AG10803 (cell line): ENCODE measurements around the gene VTN.

Source experiments
- DNase-seq: peaks from one replicate; pipeline ENCODE4 v3.0.0; 2010; ENCODE audit warnings: low read depth
- H3K4me3 ChIP-seq: 2 replicates; pipeline ENCODE4 v1.5.1; 2011; ENCODE audit warnings: mild to moderate bottlenecking, low read length, control low read depth
- TF ChIP-seq, protein P1 (sequence below): conservative IDR thresholded peaks from 2 replicates; pipeline ENCODE4 v1.5.1; 2011; ENCODE audit warnings: mild to moderate bottlenecking, low read length, control low read depth, inconsistent platforms

VTN gene

GRCh38 chr17:28390141-28390540 is 20.0 kb upstream of the VTN start:
- no peak overlapping the region for H3K4me3 ChIP-seq
- TF ChIP-seq, protein P1, sequence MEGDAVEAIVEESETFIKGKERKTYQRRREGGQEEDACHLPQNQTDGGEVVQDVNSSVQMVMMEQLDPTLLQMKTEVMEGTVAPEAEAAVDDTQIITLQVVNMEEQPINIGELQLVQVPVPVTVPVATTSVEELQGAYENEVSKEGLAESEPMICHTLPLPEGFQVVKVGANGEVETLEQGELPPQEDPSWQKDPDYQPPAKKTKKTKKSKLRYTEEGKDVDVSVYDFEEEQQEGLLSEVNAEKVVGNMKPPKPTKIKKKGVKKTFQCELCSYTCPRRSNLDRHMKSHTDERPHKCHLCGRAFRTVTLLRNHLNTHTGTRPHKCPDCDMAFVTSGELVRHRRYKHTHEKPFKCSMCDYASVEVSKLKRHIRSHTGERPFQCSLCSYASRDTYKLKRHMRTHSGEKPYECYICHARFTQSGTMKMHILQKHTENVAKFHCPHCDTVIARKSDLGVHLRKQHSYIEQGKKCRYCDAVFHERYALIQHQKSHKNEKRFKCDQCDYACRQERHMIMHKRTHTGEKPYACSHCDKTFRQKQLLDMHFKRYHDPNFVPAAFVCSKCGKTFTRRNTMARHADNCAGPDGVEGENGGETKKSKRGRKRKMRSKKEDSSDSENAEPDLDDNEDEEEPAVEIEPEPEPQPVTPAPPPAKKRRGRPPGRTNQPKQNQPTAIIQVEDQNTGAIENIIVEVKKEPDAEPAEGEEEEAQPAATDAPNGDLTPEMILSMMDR = no peak
- no peak for DNase-seq

DNA sequence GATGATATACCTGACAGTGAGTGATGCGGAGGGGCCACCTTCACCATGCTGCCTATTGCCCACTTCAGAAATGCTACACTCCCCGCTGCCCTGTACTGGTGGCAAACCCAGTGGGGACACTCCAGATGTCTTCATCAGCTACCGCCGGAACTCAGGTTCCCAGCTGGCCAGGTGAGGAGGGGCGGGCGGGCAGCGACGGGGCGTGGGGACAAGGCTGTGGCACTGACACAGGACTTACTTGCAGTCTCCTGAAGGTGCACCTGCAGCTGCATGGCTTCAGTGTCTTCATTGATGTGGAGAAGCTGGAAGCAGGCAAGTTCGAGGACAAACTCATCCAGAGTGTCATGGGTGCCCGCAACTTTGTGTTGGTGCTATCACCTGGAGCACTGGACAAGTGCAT is 18.0 kb upstream of the VTN start:
- DNase-seq = no peak
- no peak overlapping the region for H3K4me3 ChIP-seq
- TF ChIP-seq, protein P1 = no peak

GRCh38 chr17:28386391-28386790 is 16.3 kb upstream of the VTN start:
- H3K4me3 ChIP-seq = no peak overlapping the region
- no peak for DNase-seq
- TF ChIP-seq, protein P1 = no peak

DNA sequence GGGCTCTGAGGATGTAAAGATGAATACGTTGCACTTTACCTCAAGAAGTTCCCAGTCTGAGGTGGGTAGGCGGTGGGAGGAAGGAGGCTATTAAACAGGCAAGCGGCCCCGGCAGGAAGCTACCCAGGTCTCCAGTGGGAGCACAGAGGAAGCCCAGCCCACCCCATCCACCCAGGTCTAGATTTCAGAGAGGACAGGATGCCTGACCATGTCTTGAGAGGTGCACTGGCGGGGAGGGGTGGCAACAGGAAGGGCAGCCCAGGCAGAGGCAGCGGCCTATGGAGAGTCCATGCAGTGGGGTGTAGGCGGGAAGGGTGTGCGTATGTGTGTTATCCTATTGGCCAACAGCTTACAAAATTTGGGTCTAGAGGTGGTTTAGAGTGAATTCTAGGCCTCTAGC is 15.3 kb upstream of the VTN start:
- no peak overlapping the region for H3K4me3 ChIP-seq
- TF ChIP-seq, protein P1 = no peak
- DNase-seq = no peak

GRCh38 chr17:28385037-28385400 is 14.9 kb upstream of the VTN start:
- TF ChIP-seq, protein P1 = no peak
- no peak overlapping the region for H3K4me3 ChIP-seq
- no peak for DNase-seq

DNA sequence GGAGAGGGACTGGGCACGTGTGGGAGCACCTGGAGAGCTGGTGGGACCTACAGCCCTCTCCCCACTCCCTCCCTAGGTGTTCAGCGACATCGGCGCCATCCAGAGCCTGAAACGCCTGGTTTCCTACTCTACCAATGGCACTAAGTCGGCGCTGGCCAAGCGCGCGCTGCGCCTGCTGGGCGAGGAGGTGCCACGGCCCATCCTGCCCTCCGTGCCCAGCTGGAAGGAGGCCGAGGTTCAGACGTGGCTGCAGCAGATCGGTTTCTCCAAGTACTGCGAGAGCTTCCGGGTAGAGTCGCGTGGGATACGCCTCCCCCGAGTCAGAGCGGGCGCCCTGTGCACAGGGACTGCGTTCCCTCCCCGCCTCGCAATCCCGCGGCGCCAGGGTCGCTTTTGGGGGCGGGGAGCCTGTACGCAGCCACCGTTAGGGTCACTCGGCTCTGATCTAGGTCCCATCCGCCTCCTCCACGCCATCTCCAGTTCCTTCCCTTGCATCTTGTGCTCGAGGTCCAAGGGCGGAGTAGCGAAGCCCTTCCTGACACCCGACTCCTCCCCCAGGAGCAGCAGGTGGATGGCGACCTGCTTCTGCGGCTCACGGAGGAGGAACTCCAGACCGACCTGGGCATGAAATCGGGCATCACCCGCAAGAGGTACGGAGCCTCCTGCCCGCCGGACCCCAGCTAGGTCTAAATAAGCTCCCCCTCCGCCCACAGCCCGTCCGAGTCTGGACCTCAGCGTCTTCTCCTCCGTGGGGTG is 14.4 kb upstream of the VTN start:
- DNase-seq = peak; percentile 13
- H3K4me3 ChIP-seq = peak overlapping the region; percentile 38
- TF ChIP-seq, protein P1 = no peak

DNA sequence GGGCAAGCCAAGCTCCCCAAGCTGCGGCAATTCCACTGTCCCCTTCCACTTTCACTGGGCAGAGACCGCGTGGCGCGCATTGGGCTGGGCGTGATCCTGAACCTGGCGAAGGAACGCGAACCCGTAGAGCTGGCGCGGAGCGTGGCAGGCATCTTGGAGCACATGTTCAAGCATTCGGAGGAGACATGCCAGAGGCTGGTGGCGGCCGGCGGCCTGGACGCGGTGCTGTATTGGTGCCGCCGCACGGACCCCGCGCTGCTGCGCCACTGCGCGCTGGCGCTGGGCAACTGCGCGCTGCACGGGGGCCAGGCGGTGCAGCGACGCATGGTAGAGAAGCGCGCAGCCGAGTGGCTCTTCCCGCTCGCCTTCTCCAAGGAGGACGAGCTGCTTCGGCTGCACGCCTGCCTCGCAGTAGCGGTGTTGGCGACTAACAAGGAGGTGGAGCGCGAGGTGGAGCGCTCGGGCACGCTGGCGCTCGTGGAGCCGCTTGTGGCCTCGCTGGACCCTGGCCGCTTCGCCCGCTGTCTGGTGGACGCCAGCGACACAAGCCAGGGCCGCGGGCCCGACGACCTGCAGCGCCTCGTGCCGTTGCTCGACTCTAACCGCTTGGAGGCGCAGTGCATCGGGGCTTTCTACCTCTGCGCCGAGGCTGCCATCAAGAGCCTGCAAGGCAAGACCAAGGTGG is 11.2 kb upstream of the VTN start:
- TF ChIP-seq, protein P1 = 0 out of 2 replicates have a peak, but pooled peaks have one; percentile 6
- no peak for DNase-seq
- H3K4me3 ChIP-seq = no peak overlapping the region
